Keratinocyte (primary cell): ENCODE data around the gene ACACA. TPM values are rescaled to one million over a fixed set of nuclear protein-coding genes. Genes with fewer than 3 reads are reported as not detected.

ENCODE experiments used
- DNase-seq: peaks from one replicate; pipeline ENCODE4 v3.0.0-alpha.2; 2011; ENCODE audit warnings: low read depth, missing footprints, low spot score
- FAIRE-seq: peaks from 2 replicates; lab custom pipeline; 2011; peaks lifted over from hg19 to GRCh38; lab: Jason Lieb, UNC
- H2AFZ ChIP-seq: 2 replicates; pipeline ENCODE4 v1.6.0; 2012; ENCODE audit warnings: low read length, control low read depth, inconsistent platforms; ENCODE audit not compliant: control insufficient read depth
- H3K27ac ChIP-seq: 2 replicates; pipeline ENCODE4 v1.5.1; 2011; ENCODE audit warnings: low read length; ENCODE audit not compliant: control insufficient read depth, insufficient read depth
- H3K27me3 ChIP-seq: 3 replicates; pipeline ENCODE4 v1.6.0; 2011; ENCODE audit warnings: low read length; ENCODE audit not compliant: control insufficient read depth, insufficient read depth; ENCODE audit errors: extremely low read depth
- H3K36me3 ChIP-seq, 2 experiments: 2 replicates in 1 of 2; 3 replicates in 1 of 2; pipeline ENCODE4 v1.5.1; 2011; ENCODE audit warnings: low read length in 2 of 2, mild to moderate bottlenecking in 1 of 2; ENCODE audit not compliant: control insufficient read depth in 2 of 2, insufficient read depth in 2 of 2; ENCODE audit errors: extremely low read depth in 1 of 2
- H3K4me1 ChIP-seq: 3 replicates; pipeline ENCODE4 v1.5.1; 2011; ENCODE audit warnings: low read length; ENCODE audit not compliant: control insufficient read depth, insufficient read depth; ENCODE audit errors: extremely low read depth
- H3K4me2 ChIP-seq: 3 replicates; pipeline ENCODE4 v1.6.0; 2011; ENCODE audit warnings: low read depth, low read length; ENCODE audit not compliant: control insufficient read depth, insufficient read depth; ENCODE audit errors: extremely low read depth
- H3K4me3 ChIP-seq, 3 experiments: fragments of 200-600 bp in 1 of 3; sonication (generic) in 1 of 3; 2 replicates in 2 of 3; 3 replicates in 1 of 3; pipeline ENCODE4 v1.5.1; 2011 to 2016; ENCODE audit warnings: low read length in 3 of 3, mild to moderate bottlenecking in 3 of 3, control low read depth in 2 of 3, inconsistent platforms in 1 of 3, low read depth in 1 of 3, mixed read lengths in 1 of 3, mixed run types in 1 of 3, moderate library complexity in 1 of 3; ENCODE audit not compliant: control insufficient read depth in 2 of 3, insufficient read depth in 2 of 3; ENCODE audit errors: extremely low read depth in 1 of 3
- H3K79me2 ChIP-seq: 2 replicates; pipeline ENCODE4 v1.6.0; 2012; ENCODE audit warnings: low read length; ENCODE audit not compliant: control insufficient read depth, insufficient read depth
- H3K9ac ChIP-seq: 3 replicates; pipeline ENCODE4 v1.6.0; 2011; ENCODE audit warnings: low read length; ENCODE audit not compliant: control insufficient read depth, insufficient read depth; ENCODE audit errors: extremely low read depth
- H3K9me1 ChIP-seq: 3 replicates; pipeline ENCODE4 v1.6.0; 2011; ENCODE audit warnings: low read length; ENCODE audit not compliant: control insufficient read depth, insufficient read depth; ENCODE audit errors: extremely low read depth
- H3K9me3 ChIP-seq: 2 replicates; pipeline ENCODE4 v1.5.1; 2012; ENCODE audit warnings: low read depth, low read length; ENCODE audit not compliant: control insufficient read depth
- H4K20me1 ChIP-seq: 3 replicates; pipeline ENCODE4 v1.6.0; 2011; ENCODE audit warnings: low read length; ENCODE audit not compliant: control insufficient read depth, insufficient read depth; ENCODE audit errors: extremely low read depth
- CTCF ChIP-seq, 3 experiments: IDR thresholded peaks in 1 of 3; conservative IDR thresholded peaks in 1 of 3; optimal IDR thresholded peaks in 1 of 3; 2 replicates in 2 of 3; 3 replicates in 1 of 3; pipeline versions ENCODE3 to v1.5.1; 2011; ENCODE audit warnings: low read length in 3 of 3, mild to moderate bottlenecking in 3 of 3, moderate library complexity in 2 of 3, control low read depth in 1 of 3, inconsistent platforms in 1 of 3; ENCODE audit not compliant: insufficient read depth in 2 of 3; ENCODE audit errors: extremely low read depth in 1 of 3
- EZH2 ChIP-seq: IDR thresholded peaks from one replicate; pipeline ENCODE4 v1.6.1; 2012; ENCODE audit warnings: inconsistent platforms, mild to moderate bottlenecking, low read length, moderate library complexity
- dilution Hi-C: fragments of 300-500 bp; cut with MboI; formaldehyde crosslinking; loops from one replicate; pipeline ENCODE4 v1.7.0; 2020; ENCODE audit warnings: low sequenced_read_pairs; ENCODE audit not compliant: extremely low pct_ligation_motif_present
- polyA plus RNA-seq, 5 experiments: library from polyadenylated mRNA; depleted of rRNA in 3 of 5; stranded (reverse) in 3 of 5; stranded (forward) in 1 of 5; unstranded in 1 of 5; fragments of >200 nt; gene quantifications; 1 replicate in 1 of 5; 2 replicates in 3 of 5; 3 replicates in 1 of 5; pipeline versions ENCODE4 v1.2.1 to v1.2.3, GENCODE V29; 2011 to 2012; ENCODE audit warnings: missing spikeins in 2 of 5, low read depth in 1 of 5, low replicate concordance in 1 of 5

ACACA gene
- polyA plus RNA-seq, 1 donor (not counting 4 experiments of a cell fraction or from before 2014, with no cell fraction given) = 85.8 TPM

- Histone ChIP-seq H3K79me2 (no peaks in the 10 kb centered on the region), H3K27ac (no peak overlapping the region), H3K4me3 (no peak overlapping the region), H3K27me3 (no peaks in the 10 kb centered on the region), H3K9me3 (no peaks in the 10 kb centered on the region), H3K36me3 (peaks cover 0 to 2% of the 10 kb centered on the region in 2 experiments), H2AFZ (no peak overlapping the region), H3K9me1 (no peaks in the 10 kb centered on the region), H4K20me1 (no peaks in the 10 kb centered on the region), H3K9ac (no peak overlapping the region), H3K4me2 (no peak overlapping the region), H3K4me1 (peaks cover 7% of the 10 kb centered on the region)
- DNase-seq = no peak
- no peak for FAIRE-seq
- TF ChIP-seq EZH2 (no peak), CTCF (optimal IDR thresholded peaks at IDR 0.05 in 1 of 3, IDR thresholded peaks at IDR 0.05 in 1 of 3, conservative IDR thresholded peaks at IDR 0.05 in 1 of 3; ENCODE audit: extremely low read depth in 1 of 3, insufficient read depth in 2 of 3, low read length in 3 of 3) (no peak)
- dilution Hi-C loops = no loop called here
These were observed 367.4 kb downstream of the ACACA start for GRCh38 chr17:37039269-37039668.

DNA sequence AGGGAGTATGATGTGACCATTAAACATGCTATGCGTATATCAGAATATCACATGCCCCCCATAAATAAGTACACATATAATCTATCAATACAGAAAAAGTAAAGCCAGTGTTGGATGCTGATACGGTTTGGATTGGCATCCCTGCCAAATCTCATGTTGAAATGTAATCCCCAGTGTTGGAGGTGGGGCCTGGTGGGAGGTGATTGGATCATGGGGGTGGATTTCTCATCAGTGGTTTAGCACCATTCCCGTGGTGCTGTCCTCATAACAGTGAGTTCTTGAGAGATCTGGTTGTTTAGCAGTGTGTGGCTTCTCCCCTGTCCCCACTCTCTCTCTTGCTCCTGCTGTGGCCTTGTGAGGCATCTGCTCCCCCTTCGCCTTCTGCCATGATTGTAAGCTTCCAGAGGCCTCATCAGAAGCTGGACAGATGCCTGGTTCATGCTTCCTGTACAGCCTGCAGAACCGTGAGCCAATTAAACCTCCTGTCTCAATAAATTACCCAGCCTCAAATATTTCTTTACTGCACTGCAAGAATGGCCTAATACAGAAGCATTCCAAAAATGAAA is 369.0 kb downstream of the ACACA start:
- peaks cover 0 to 4% of the 10 kb centered on the region in 2 experiments for H3K36me3 ChIP-seq
- no peak overlapping the region for H3K4me3 ChIP-seq
- H3K27me3 ChIP-seq = no peaks in the 10 kb centered on the region
- no peaks in the 10 kb centered on the region for H3K79me2 ChIP-seq
- dilution Hi-C loops = no loop called here
- no peak for DNase-seq
- no peaks in the 10 kb centered on the region for H3K9me3 ChIP-seq
- H3K4me1 ChIP-seq = peaks cover 7% of the 10 kb centered on the region
- H3K9me1 ChIP-seq = no peaks in the 10 kb centered on the region
- no peak overlapping the region for H3K9ac ChIP-seq
- no peak overlapping the region for H3K27ac ChIP-seq
- H2AFZ ChIP-seq = no peak overlapping the region
- no peaks in the 10 kb centered on the region for H4K20me1 ChIP-seq
- TF ChIP-seq EZH2 = no peak
- no peak for TF ChIP-seq CTCF (optimal IDR thresholded peaks at IDR 0.05 in 1 of 3, IDR thresholded peaks at IDR 0.05 in 1 of 3, conservative IDR thresholded peaks at IDR 0.05 in 1 of 3; ENCODE audit: extremely low read depth in 1 of 3, insufficient read depth in 2 of 3, low read length in 3 of 3)
- H3K4me2 ChIP-seq = no peak overlapping the region
- FAIRE-seq = no peak

Other genes starting within 250 kb of the ACACA start
- not detected in 3 replicates for gene C17orf78, start 30.9 kb downstream of the ACACA start, polyA plus RNA-seq
- 9.1 to 13.8 TPM (median 11.8 TPM) in 3 replicates for gene TADA2A, start 50 bp upstream of the ACACA start, polyA plus RNA-seq
- 169 to 226 TPM (median 210 TPM) in 3 replicates for gene DUSP14, start 83.1 kb upstream of the ACACA start, polyA plus RNA-seq
- gene SYNRG, start 202.6 kb upstream of the ACACA start, polyA plus RNA-seq = 8.9 to 9.2 TPM (median 9.1 TPM) in 3 replicates
- 10.3 to 22.4 TPM (median 21.8 TPM) in 3 replicates for gene DDX52, start 236.6 kb upstream of the ACACA start, polyA plus RNA-seq